ENCODE measurements around the gene FBXO39. TPM values are rescaled to one million over a fixed set of nuclear protein-coding genes. Genes with fewer than 3 reads are reported as not detected.

Gene FBXO39
- total and polyA plus RNA-seq, 2 donors (not counting 3 experiments of a cell fraction or from before 2014, with no cell fraction given): 0.20 to 3.1 TPM

DNA sequence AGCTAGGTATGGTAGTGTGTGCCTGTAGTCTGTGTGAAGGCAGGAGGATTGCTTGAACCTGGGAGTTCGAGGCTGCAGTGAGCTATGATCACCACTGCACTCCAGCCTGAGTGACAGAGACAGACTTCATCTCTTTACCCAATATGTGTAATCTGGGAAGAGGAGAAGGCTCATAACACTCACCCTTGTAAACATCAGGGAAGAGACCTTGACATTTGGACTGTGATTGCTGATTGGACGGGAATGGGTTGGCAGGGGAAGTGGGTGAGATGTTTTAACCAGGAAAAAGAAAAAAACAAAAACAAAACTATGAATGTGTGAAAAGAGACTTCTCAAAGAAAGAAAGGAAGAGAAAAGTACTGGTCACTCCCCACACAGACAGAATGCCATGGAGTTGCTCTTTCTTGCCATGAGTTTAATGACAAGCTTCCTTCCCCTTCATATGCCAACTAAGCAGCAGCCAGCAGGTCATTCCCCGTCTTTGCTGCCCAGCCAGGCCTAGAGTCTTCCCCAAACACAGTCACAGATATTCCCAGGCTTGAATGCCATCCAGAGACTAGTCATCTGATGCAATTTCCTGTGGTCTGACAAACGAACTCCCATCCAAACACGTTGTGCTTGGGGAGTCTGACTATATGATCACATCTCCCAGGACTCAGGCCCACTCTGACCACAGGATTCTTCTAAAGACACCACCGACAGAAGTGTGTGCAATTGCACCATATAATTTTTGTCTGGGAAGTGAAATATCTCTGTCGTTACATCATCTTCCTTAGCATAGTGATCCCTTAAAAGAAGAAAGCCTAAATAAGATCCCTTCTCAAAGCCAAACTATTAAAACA lies 23.7 kb upstream of the FBXO39 start:
- Histone ChIP-seq H3K4me3 (replicated peaks in 1 of 3; ENCODE audit: insufficient read depth in 1 of 3, low read depth in 1 of 3, low read length in 3 of 3) (no peak overlapping the region), H2AFZ (ENCODE audit: low read depth, low read length) (peak overlapping the region; percentile 25), H3K9ac (replicated peaks; ENCODE audit: extremely low read depth, insufficient read depth, low read length) (peak overlapping the region; percentile 77), H3K9me3 (replicated peaks; ENCODE audit: control insufficient read depth, insufficient read depth, low read length) (no peaks in the 10 kb centered on the region), H3K36me3 (ENCODE audit: control insufficient read depth in 2 of 2, extremely low read depth in 1 of 2, insufficient read depth in 2 of 2, low read length in 2 of 2) (no peaks in the 10 kb centered on the region), H3K27me3 (ENCODE audit: control insufficient read depth in 2 of 2, insufficient read depth in 2 of 2, low read length in 2 of 2) (no peaks in the 10 kb centered on the region), H3K4me2 (ENCODE audit: insufficient read depth, low read length) (peak overlapping the region; percentile 65), H3K79me2 (ENCODE audit: control insufficient read depth, insufficient read depth, low read length) (no peaks in the 10 kb centered on the region), H3K27ac (ENCODE audit: insufficient read depth, low read depth, low read length) (peak overlapping the region; percentile 96), H4K20me1 (replicated peaks; ENCODE audit: control insufficient read depth, extremely low read depth, insufficient read depth, low read length) (no peaks in the 10 kb centered on the region), H3K9me1 (replicated peaks; ENCODE audit: control insufficient read depth, extremely low read depth, insufficient read depth, low read length) (no peaks in the 10 kb centered on the region), H3K4me1 (ENCODE audit: control insufficient read depth, extremely low read depth, insufficient read depth, low read length) (peaks cover 36% of the 10 kb centered on the region)
- DNase-seq (ENCODE audit: low read depth, low spot score) (peak; percentile 96), FAIRE-seq (peak; percentile 90)
- BruUV-seq (replicated peaks): TSS peak; percentile 80
- dilution Hi-C loops (cut with MboI; ENCODE audit: extremely low pct_ligation_motif_present, low sequenced_read_pairs) (no loop called here), intact Hi-C loops (cut with micrococcal nuclease) (loop anchor here (2.0 kb wide), 3 partner anchors 101 to 271 kb away; partner anchors contain the start of genes BCL6B, C17orf100, MED31 and RNASEK)
- TF ChIP-seq POLR2AphosphoS5 (IDR thresholded peaks at IDR 0.05; ENCODE audit: insufficient read depth, low read depth, low read length) (peak; percentile 66), FOS (IDR thresholded peaks at IDR 0.05; ENCODE audit: borderline replicate concordance, insufficient read depth, low read length) (peak; percentile 58), JUN (IDR thresholded peaks at IDR 0.05; ENCODE audit: borderline replicate concordance, insufficient read depth, insufficient read length, low read depth) (peak; percentile 46), POLR2A (IDR thresholded peaks at IDR 0.05; ENCODE audit: low read depth, low read length) (peak; percentile 45)
- TF ChIP-seq, protein P1, sequence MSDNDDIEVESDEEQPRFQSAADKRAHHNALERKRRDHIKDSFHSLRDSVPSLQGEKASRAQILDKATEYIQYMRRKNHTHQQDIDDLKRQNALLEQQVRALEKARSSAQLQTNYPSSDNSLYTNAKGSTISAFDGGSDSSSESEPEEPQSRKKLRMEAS (IDR thresholded peaks at IDR 0.05; ENCODE audit: insufficient read depth, insufficient read length): no peak
- POLR2A ChIA-PET: no interaction called here
- CTCF ChIA-PET: interaction anchor here (1.0 to 5.8 kb wide), 7 partner anchors 9 to 159 kb away, joined by 3 to 81 read pairs (median 3); no protein-coding TSS in a partner anchor

GRCh38 chr17:6753006-6753445 lies 23.0 kb upstream of the FBXO39 start:
- H3K9me1 ChIP-seq (replicated peaks; ENCODE audit: control insufficient read depth, extremely low read depth, insufficient read depth, low read length): no peaks in the 10 kb centered on the region

More at GRCh38 chr17:6753006-6753445, 23.0 kb upstream of the FBXO39 start:
- no TSS peak for BruUV-seq (replicated peaks)
- FAIRE-seq (peak; percentile 82), DNase-seq (ENCODE audit: low read depth, low spot score) (peak; percentile 87)
- Histone ChIP-seq H2AFZ (ENCODE audit: low read depth, low read length) (no peak overlapping the region), H3K9ac (replicated peaks; ENCODE audit: extremely low read depth, insufficient read depth, low read length) (peak overlapping the region; percentile 77), H3K27me3 (ENCODE audit: control insufficient read depth in 2 of 2, insufficient read depth in 2 of 2, low read length in 2 of 2) (no peaks in the 10 kb centered on the region), H3K27ac (ENCODE audit: insufficient read depth, low read depth, low read length) (peak overlapping the region; percentile 96), H3K79me2 (ENCODE audit: control insufficient read depth, insufficient read depth, low read length) (no peaks in the 10 kb centered on the region), H3K4me3 (replicated peaks in 1 of 3; ENCODE audit: insufficient read depth in 1 of 3, low read depth in 1 of 3, low read length in 3 of 3) (peak overlapping the region in 1 of 3 experiments; percentile 13), H3K4me2 (ENCODE audit: insufficient read depth, low read length) (peak overlapping the region; percentile 65), H3K9me3 (replicated peaks; ENCODE audit: control insufficient read depth, insufficient read depth, low read length) (no peaks in the 10 kb centered on the region), H3K36me3 (ENCODE audit: control insufficient read depth in 2 of 2, extremely low read depth in 1 of 2, insufficient read depth in 2 of 2, low read length in 2 of 2) (no peaks in the 10 kb centered on the region), H3K4me1 (ENCODE audit: control insufficient read depth, extremely low read depth, insufficient read depth, low read length) (peaks cover 36% of the 10 kb centered on the region), H4K20me1 (replicated peaks; ENCODE audit: control insufficient read depth, extremely low read depth, insufficient read depth, low read length) (no peaks in the 10 kb centered on the region)
- dilution Hi-C loops (cut with MboI; ENCODE audit: extremely low pct_ligation_motif_present, low sequenced_read_pairs): no loop called here
- POLR2A ChIA-PET: no interaction called here
- intact Hi-C loops (cut with micrococcal nuclease): loop anchor here (1.0 to 2.0 kb wide), 4 partner anchors 33 to 270 kb away; partner anchors contain the start of genes BCL6B, C17orf100, MED31 and RNASEK
- CTCF ChIA-PET: interaction anchor here (1.0 to 5.8 kb wide), 2 partner anchors 19 to 90 kb away, joined by 3 to 81 read pairs; no protein-coding TSS in a partner anchor
- TF ChIP-seq POLR2A (IDR thresholded peaks at IDR 0.05; ENCODE audit: low read depth, low read length): no peak
- TF ChIP-seq, protein P2, sequence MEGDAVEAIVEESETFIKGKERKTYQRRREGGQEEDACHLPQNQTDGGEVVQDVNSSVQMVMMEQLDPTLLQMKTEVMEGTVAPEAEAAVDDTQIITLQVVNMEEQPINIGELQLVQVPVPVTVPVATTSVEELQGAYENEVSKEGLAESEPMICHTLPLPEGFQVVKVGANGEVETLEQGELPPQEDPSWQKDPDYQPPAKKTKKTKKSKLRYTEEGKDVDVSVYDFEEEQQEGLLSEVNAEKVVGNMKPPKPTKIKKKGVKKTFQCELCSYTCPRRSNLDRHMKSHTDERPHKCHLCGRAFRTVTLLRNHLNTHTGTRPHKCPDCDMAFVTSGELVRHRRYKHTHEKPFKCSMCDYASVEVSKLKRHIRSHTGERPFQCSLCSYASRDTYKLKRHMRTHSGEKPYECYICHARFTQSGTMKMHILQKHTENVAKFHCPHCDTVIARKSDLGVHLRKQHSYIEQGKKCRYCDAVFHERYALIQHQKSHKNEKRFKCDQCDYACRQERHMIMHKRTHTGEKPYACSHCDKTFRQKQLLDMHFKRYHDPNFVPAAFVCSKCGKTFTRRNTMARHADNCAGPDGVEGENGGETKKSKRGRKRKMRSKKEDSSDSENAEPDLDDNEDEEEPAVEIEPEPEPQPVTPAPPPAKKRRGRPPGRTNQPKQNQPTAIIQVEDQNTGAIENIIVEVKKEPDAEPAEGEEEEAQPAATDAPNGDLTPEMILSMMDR (IDR thresholded peaks at IDR 0.05; ENCODE audit: extremely low read depth in 1 of 2, insufficient read depth in 1 of 2, low read depth in 1 of 2, low read length in 2 of 2): no peak
- TF ChIP-seq JUN (IDR thresholded peaks at IDR 0.05; ENCODE audit: borderline replicate concordance, insufficient read depth, insufficient read length, low read depth): no peak
- TF ChIP-seq POLR2AphosphoS5 (IDR thresholded peaks at IDR 0.05; ENCODE audit: insufficient read depth, low read depth, low read length): peak; percentile 39
- TF ChIP-seq FOS (IDR thresholded peaks at IDR 0.05; ENCODE audit: borderline replicate concordance, insufficient read depth, low read length): peak; percentile 26

Measured in endothelial cell of umbilical vein (primary cell).